ENCODE data around the gene GNG12. TPM values are rescaled to one million over a fixed set of nuclear protein-coding genes. Genes with fewer than 3 reads are reported as not detected.

The GNG12 gene
- total RNA-seq, 1 donor from 2014 or later = 100 TPM

- Mint-ChIP-seq H3K27ac (ENCODE audit: unreplicated experiment) (peak overlapping the region; percentile 92), H3K4me3 (ENCODE audit: unreplicated experiment) (peak overlapping the region; percentile 54), H3K4me1 (ENCODE audit: unreplicated experiment) (peaks cover 81% of the 10 kb centered on the region), H3K9me3 (ENCODE audit: unreplicated experiment) (no peaks in the 10 kb centered on the region), H3K27me3 (ENCODE audit: unreplicated experiment) (no peaks in the 10 kb centered on the region), H3K36me3 (ENCODE audit: unreplicated experiment) (peaks cover 5% of the 10 kb centered on the region)
- DNase-seq (ENCODE audit: extremely low spot score, unreplicated experiment) = no peak
- TF ChIP-seq CTCF (IDR thresholded peaks at IDR 0.05) = no peak
Measured at GRCh38 chr1:67792741-67793458, 40.4 kb downstream of the GNG12 start.

- TF ChIP-seq CTCF (IDR thresholded peaks at IDR 0.05) = no peak
- peak overlapping the region; percentile 92 for H3K27ac Mint-ChIP-seq (ENCODE audit: unreplicated experiment)
- no peaks in the 10 kb centered on the region for H3K27me3 Mint-ChIP-seq (ENCODE audit: unreplicated experiment)
- DNase-seq (ENCODE audit: extremely low spot score, unreplicated experiment) = no peak
- H3K36me3 Mint-ChIP-seq (ENCODE audit: unreplicated experiment) = no peaks in the 10 kb centered on the region
- H3K9me3 Mint-ChIP-seq (ENCODE audit: unreplicated experiment) = no peaks in the 10 kb centered on the region
- H3K4me3 Mint-ChIP-seq (ENCODE audit: unreplicated experiment) = peak overlapping the region; percentile 7
- H3K4me1 Mint-ChIP-seq (ENCODE audit: unreplicated experiment) = peaks cover 86% of the 10 kb centered on the region
Measured at GRCh38 chr1:67792103-67792502, 41.2 kb downstream of the GNG12 start.

- H3K36me3 Mint-ChIP-seq (ENCODE audit: unreplicated experiment) = no peaks in the 10 kb centered on the region
- no peak for DNase-seq (ENCODE audit: extremely low spot score, unreplicated experiment)
- H3K27me3 Mint-ChIP-seq (ENCODE audit: unreplicated experiment) = no peaks in the 10 kb centered on the region
- no peaks in the 10 kb centered on the region for H3K9me3 Mint-ChIP-seq (ENCODE audit: unreplicated experiment)
- TF ChIP-seq CTCF (IDR thresholded peaks at IDR 0.05) = no peak
- peaks cover 89% of the 10 kb centered on the region for H3K4me1 Mint-ChIP-seq (ENCODE audit: unreplicated experiment)
- peak overlapping the region; percentile 7 for H3K4me3 Mint-ChIP-seq (ENCODE audit: unreplicated experiment)
- peak overlapping the region; percentile 92 for H3K27ac Mint-ChIP-seq (ENCODE audit: unreplicated experiment)
Measured at GRCh38 chr1:67791686-67792085, 41.6 kb downstream of the GNG12 start.

- TF ChIP-seq CTCF (IDR thresholded peaks at IDR 0.05) = no peak
- peak overlapping the region; percentile 7 for H3K4me3 Mint-ChIP-seq (ENCODE audit: unreplicated experiment)
- no peaks in the 10 kb centered on the region for H3K9me3 Mint-ChIP-seq (ENCODE audit: unreplicated experiment)
- no peaks in the 10 kb centered on the region for H3K27me3 Mint-ChIP-seq (ENCODE audit: unreplicated experiment)
- H3K4me1 Mint-ChIP-seq (ENCODE audit: unreplicated experiment) = peaks cover 91% of the 10 kb centered on the region
- H3K36me3 Mint-ChIP-seq (ENCODE audit: unreplicated experiment) = no peaks in the 10 kb centered on the region
- peak overlapping the region; percentile 92 for H3K27ac Mint-ChIP-seq (ENCODE audit: unreplicated experiment)
- no peak for DNase-seq (ENCODE audit: extremely low spot score, unreplicated experiment)
Measured at GRCh38 chr1:67791261-67791660, 42.0 kb downstream of the GNG12 start.

- Mint-ChIP-seq H3K4me3 (ENCODE audit: unreplicated experiment) (no peak overlapping the region), H3K27ac (ENCODE audit: unreplicated experiment) (peak overlapping the region; percentile 53), H3K4me1 (ENCODE audit: unreplicated experiment) (peaks cover 91% of the 10 kb centered on the region), H3K27me3 (ENCODE audit: unreplicated experiment) (no peaks in the 10 kb centered on the region), H3K9me3 (ENCODE audit: unreplicated experiment) (no peaks in the 10 kb centered on the region), H3K36me3 (ENCODE audit: unreplicated experiment) (no peaks in the 10 kb centered on the region)
- no peak for DNase-seq (ENCODE audit: extremely low spot score, unreplicated experiment)
- TF ChIP-seq CTCF (IDR thresholded peaks at IDR 0.05) = no peak
Measured at GRCh38 chr1:67790201-67790692, 43.0 kb downstream of the GNG12 start.
